ENCODE results near the gene TRPM3. TPM values are rescaled to one million over a fixed set of nuclear protein-coding genes. Genes with fewer than 3 reads are reported as not detected.

The TRPM3 gene
- total and polyA plus RNA-seq, 2 of the 8 experiments (the other 6 are each of a cell fraction or from before 2014, with no cell fraction given) = 2.4 to 10.9 TPM

GRCh38 chr9:70936536-70936935, 184.9 kb downstream of the TRPM3 start (continued):
- TF ChIP-seq CHD7 (IDR thresholded peaks at IDR 0.05; ENCODE audit: insufficient replicate concordance, low read length) (no peak), SRF (IDR thresholded peaks at IDR 0.05; ENCODE audit: low read depth, low read length) (no peak), KDM4A (IDR thresholded peaks at IDR 0.05; ENCODE audit: low read depth, low read length, severe bottlenecking) (no peak), CTBP2 (IDR thresholded peaks at IDR 0.05; ENCODE audit: borderline replicate concordance, insufficient read depth, insufficient read length, low read length) (no peak)

Measured in H1 (cell line).